Endodermal cell (in vitro differentiated cells): ENCODE results near the gene MLH1. TPM values are rescaled to one million over a fixed set of nuclear protein-coding genes. Genes with fewer than 3 reads are reported as not detected.

Source experiments
- DNase-seq: peaks from one replicate; pipeline ENCODE4 v3.0.0-alpha.2; 2017
- H3K27ac ChIP-seq: 2 replicates; pipeline ENCODE4 v1.5.1; 2013; ENCODE audit warnings: mild to moderate bottlenecking, low read depth, low read length, moderate library complexity
- H3K27me3 ChIP-seq: 2 replicates; pipeline ENCODE4 v1.6.1; 2013; ENCODE audit warnings: mild to moderate bottlenecking, low read length, moderate library complexity; ENCODE audit not compliant: insufficient read depth, control insufficient read depth, poor library complexity, severe bottlenecking
- H3K36me3 ChIP-seq: 2 replicates; pipeline ENCODE4 v1.7.0; 2013; ENCODE audit warnings: mild to moderate bottlenecking, low read length, moderate library complexity; ENCODE audit not compliant: control insufficient read depth, insufficient read depth
- H3K4me1 ChIP-seq: one replicate; pipeline ENCODE4 v1.7.0; 2013; ENCODE audit warnings: low read length; ENCODE audit not compliant: control insufficient read depth, insufficient read depth
- H3K4me3 ChIP-seq: 2 replicates; pipeline ENCODE4 v1.5.1; 2013; ENCODE audit warnings: mild to moderate bottlenecking, low read length, moderate library complexity
- H3K9ac ChIP-seq: 2 replicates; pipeline ENCODE4 v1.6.1; 2013; ENCODE audit warnings: mild to moderate bottlenecking, low read length, moderate library complexity; ENCODE audit not compliant: poor library complexity, severe bottlenecking; ENCODE audit errors: extremely low read depth
- H3K9me3 ChIP-seq: 2 replicates; pipeline ENCODE4 v1.6.1; 2013; ENCODE audit warnings: mild to moderate bottlenecking, low read length, moderate library complexity; ENCODE audit not compliant: control insufficient read depth
- H3K27ac Mint-ChIP-seq: 2 replicates; pipeline ENCODE4 v1.8.0; 2020; ENCODE audit warnings: mixed read lengths
- H3K27me3 Mint-ChIP-seq: 2 replicates; pipeline ENCODE4 v1.8.0; 2021; ENCODE audit warnings: mild to moderate bottlenecking, mixed read lengths; ENCODE audit not compliant: insufficient read depth
- H3K36me3 Mint-ChIP-seq: 2 replicates; pipeline ENCODE4 v1.8.0; 2020; ENCODE audit warnings: low read depth, mixed read lengths
- H3K4me1 Mint-ChIP-seq: 2 replicates; pipeline ENCODE4 v1.8.0; 2020; ENCODE audit warnings: mixed read lengths
- H3K4me3 Mint-ChIP-seq: 2 replicates; pipeline ENCODE4 v1.8.0; 2020; ENCODE audit warnings: mild to moderate bottlenecking, moderate library complexity, mixed read lengths
- H3K9me3 Mint-ChIP-seq: 2 replicates; pipeline ENCODE4 v1.8.0; 2020; ENCODE audit warnings: mild to moderate bottlenecking, mixed read lengths
- WGBS, 2 experiments: methylation state at CpG; one replicate each; pipeline versions ENCODE4 v1.1.5 to v1.1.7; 2013; ENCODE audit warnings: missing lambda C conversion rate in 2 of 2, mixed read lengths in 1 of 2; ENCODE audit not compliant: insufficient coverage in 1 of 2, insufficient read length in 1 of 2; 5-methylcytosine and 5-hydroxymethylcytosine counted together
- total RNA-seq, 2 donors: library from RNA; stranded (reverse); fragmentation: NEBNext Ultra II Directional in 1 of 2; extraction: Animal tissue kit (Norgen Biotek cat#: 25700) in 1 of 2; gene quantifications; 2 replicates in 1 of 2; 3 replicates in 1 of 2; pipeline ENCODE4 v1.2.1, GENCODE V29; 2021
- TF ChIP-seq, protein P1 (sequence below): fragments of 200-600 bp; sonication (generic); conservative IDR thresholded peaks from 2 replicates; pipeline ENCODE4 v1.5.0; 2021; ENCODE audit warnings: antibody characterized with exemption, mild to moderate bottlenecking

Gene MLH1
- total RNA-seq, 2 donors from 2014 or later, result 36.4 to 47.0 TPM

DNA sequence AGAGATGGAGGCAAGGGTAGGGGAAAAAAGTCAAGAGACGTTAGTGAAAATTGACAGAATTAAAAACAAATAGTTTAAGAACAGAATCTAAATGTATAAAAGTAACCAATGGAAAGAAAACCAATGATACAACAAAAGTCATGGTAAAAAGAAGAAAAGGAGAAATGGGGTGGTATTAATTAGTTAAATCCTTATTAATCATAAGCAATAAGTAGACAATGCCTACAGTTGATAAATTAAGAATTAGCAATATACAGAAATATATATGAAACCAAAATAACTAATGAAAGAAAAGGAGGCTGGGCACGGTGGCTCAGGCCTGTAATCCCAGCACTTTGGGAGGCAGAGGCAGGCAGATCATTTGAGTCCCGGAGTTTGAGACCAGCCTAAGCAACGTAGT, 24.2 kb upstream of the MLH1 start:
- no peak for DNase-seq
- Histone ChIP-seq H3K9ac (no peak overlapping the region), H3K36me3 (no peaks in the 10 kb centered on the region), H3K9me3 (no peaks in the 10 kb centered on the region), H3K4me3 (no peak overlapping the region), H3K27ac (no peak overlapping the region), H3K27me3 (no peaks in the 10 kb centered on the region), H3K4me1 (peaks cover 12% of the 10 kb centered on the region)
- Mint-ChIP-seq H3K27me3 (no peaks in the 10 kb centered on the region), H3K36me3 (no peaks in the 10 kb centered on the region), H3K27ac (peak overlapping the region; percentile 64), H3K9me3 (no peaks in the 10 kb centered on the region), H3K4me3 (no peak overlapping the region), H3K4me1 (peaks cover 38% of the 10 kb centered on the region)
- TF ChIP-seq, protein P1, sequence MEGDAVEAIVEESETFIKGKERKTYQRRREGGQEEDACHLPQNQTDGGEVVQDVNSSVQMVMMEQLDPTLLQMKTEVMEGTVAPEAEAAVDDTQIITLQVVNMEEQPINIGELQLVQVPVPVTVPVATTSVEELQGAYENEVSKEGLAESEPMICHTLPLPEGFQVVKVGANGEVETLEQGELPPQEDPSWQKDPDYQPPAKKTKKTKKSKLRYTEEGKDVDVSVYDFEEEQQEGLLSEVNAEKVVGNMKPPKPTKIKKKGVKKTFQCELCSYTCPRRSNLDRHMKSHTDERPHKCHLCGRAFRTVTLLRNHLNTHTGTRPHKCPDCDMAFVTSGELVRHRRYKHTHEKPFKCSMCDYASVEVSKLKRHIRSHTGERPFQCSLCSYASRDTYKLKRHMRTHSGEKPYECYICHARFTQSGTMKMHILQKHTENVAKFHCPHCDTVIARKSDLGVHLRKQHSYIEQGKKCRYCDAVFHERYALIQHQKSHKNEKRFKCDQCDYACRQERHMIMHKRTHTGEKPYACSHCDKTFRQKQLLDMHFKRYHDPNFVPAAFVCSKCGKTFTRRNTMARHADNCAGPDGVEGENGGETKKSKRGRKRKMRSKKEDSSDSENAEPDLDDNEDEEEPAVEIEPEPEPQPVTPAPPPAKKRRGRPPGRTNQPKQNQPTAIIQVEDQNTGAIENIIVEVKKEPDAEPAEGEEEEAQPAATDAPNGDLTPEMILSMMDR, result no peak
- 86 to 95% methylated on average over 2 to 3 of the region's 4 CpGs for WGBS, 2 experiments

DNA sequence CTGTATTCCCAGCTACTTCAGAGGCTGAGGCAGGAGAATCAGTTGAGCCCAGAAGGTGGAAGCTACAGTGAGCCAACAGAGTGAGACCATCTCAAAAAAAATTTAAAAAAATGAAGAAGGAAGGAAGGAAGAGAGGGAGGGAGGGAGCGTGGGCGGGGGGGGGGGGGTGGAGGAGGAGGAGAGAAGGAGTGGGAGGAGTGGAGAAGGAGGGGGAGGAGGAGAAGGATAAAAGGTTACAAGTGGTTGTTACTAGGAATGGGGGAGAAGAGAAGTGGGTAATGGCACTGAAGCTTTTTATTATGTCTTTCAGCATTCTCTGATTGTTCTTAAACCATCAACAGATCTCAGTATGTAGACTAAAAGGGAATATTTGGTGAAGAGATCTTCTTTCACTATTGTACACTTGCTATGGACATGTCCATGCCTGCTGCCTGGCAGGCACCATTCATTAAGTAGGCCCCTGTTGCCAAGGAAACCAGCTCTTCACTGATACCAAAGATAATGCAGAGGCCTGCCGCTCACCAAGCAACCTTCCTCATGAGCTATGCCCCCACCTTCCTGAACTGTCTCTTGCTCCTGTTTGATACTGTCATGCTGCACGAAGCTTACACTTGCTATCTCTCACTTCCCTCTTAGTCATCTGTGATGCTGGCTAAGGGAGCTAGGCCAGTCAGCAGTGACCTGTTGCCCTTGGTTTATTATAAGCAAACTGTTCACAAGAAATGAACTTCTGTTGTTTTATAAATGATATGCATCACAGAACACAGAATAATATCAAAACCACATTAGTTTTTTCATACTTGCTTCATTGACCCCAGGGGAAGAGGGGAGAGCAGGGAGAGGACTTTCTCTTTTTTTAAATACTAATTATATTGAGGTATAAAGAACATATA, 23.5 kb upstream of the MLH1 start:
- 35 to 47% methylated on average over 2 to 4 of the region's 4 CpGs for WGBS, 2 experiments
- H3K36me3 ChIP-seq, result no peaks in the 10 kb centered on the region
- Mint-ChIP-seq H3K4me3 (no peak overlapping the region), H3K36me3 (no peaks in the 10 kb centered on the region), H3K27me3 (no peaks in the 10 kb centered on the region), H3K9me3 (no peaks in the 10 kb centered on the region), H3K4me1 (peaks cover 38% of the 10 kb centered on the region), H3K27ac (peak overlapping the region; percentile 82)
- H3K4me1 ChIP-seq, result peaks cover 12% of the 10 kb centered on the region
- H3K9ac ChIP-seq, result no peak overlapping the region
- peak overlapping the region; percentile 64 for H3K27ac ChIP-seq
- peak; percentile 75 for DNase-seq
- TF ChIP-seq, protein P1, result no peak
- no peaks in the 10 kb centered on the region for H3K27me3 ChIP-seq
- no peaks in the 10 kb centered on the region for H3K9me3 ChIP-seq
- no peak overlapping the region for H3K4me3 ChIP-seq

DNA sequence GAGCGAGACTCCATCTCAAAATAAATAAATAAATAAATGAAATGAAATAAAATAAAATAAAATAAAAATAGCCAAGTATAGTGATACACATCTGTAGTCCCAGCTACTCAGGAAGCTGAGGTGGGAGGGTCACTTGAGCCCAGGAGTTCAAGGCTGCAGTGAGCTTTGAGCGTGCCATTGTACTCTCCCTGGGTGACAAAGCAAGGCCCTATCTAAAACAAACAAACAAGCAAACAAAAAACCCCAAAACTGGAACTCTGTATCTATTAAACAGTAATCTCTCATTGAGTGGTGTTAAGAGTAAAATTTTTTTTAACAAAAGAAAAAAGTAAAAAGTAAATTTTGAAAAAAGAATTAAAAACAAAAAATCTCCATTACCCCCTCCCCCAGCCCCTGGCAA, 21.2 kb upstream of the MLH1 start:
- H3K27ac Mint-ChIP-seq, result no peak overlapping the region

More for the DNA sequence above, 21.2 kb upstream of the MLH1 start:
- 57% methylated on average over 1 of the region's 2 CpGs; no CpG with 5 or more reads in 1 of the 2 experiments for WGBS, 2 experiments
- H3K27me3 ChIP-seq, result no peaks in the 10 kb centered on the region
- Mint-ChIP-seq H3K4me3 (no peak overlapping the region), H3K36me3 (no peaks in the 10 kb centered on the region), H3K9me3 (no peaks in the 10 kb centered on the region), H3K27me3 (no peaks in the 10 kb centered on the region), H3K4me1 (peaks cover 30% of the 10 kb centered on the region)
- TF ChIP-seq, protein P1, result no peak
- no peak overlapping the region for H3K4me3 ChIP-seq
- no peaks in the 10 kb centered on the region for H3K36me3 ChIP-seq
- H3K9me3 ChIP-seq, result no peaks in the 10 kb centered on the region
- no peak overlapping the region for H3K27ac ChIP-seq
- H3K9ac ChIP-seq, result no peak overlapping the region
- H3K4me1 ChIP-seq, result peaks cover 12% of the 10 kb centered on the region
- no peak for DNase-seq
